BJ (cell line): Measurements from ENCODE around the gene RAI1. TPM values are rescaled to one million over a fixed set of nuclear protein-coding genes. Genes with fewer than 3 reads are reported as not detected.

Source experiments
- CTCF ChIA-PET: fragments of 350-600 bp; formaldehyde crosslinking; extraction: SDS; loops from one replicate; lab custom pipeline; 2021; ENCODE audit warnings: antibody characterized with exemption, inconsistent platforms; lab: Yijun Ruan, JAX
- POLR2A ChIA-PET: fragments of 300-600 bp; sonication (Branson Sonifier 250); formaldehyde crosslinking; extraction: SDS; loops from one replicate; lab custom pipeline; 2021; ENCODE audit warnings: antibody characterized with exemption; lab: Charles Lee
- DNase-seq: peaks from one replicate; pipeline ENCODE4 v3.0.0-alpha.2; 2011; ENCODE audit warnings: low read depth
- H3K27me3 ChIP-seq: 2 replicates; pipeline ENCODE4 v1.6.0; 2011; ENCODE audit warnings: low read length; ENCODE audit not compliant: control insufficient read depth, insufficient read depth
- H3K36me3 ChIP-seq: 2 replicates; pipeline ENCODE4 v1.5.1; 2011; ENCODE audit warnings: low read length; ENCODE audit not compliant: control insufficient read depth, insufficient read depth
- H3K4me3 ChIP-seq: 2 replicates; pipeline ENCODE4 v1.5.1; 2011; ENCODE audit warnings: low read depth, mild to moderate bottlenecking, control low read depth, low read length
- polyA plus RNA-seq: library from polyadenylated mRNA; depleted of rRNA; stranded (reverse); fragments of >200 nt; gene quantifications from 2 replicates; pipeline ENCODE4 v1.2.3, GENCODE V29; 2011
- TF ChIP-seq, protein P1 (sequence below): IDR thresholded peaks from 2 replicates; pipeline ENCODE4 v1.5.1; 2011; ENCODE audit warnings: low read depth, mild to moderate bottlenecking, control low read depth, inconsistent platforms, low read length, moderate library complexity; ENCODE audit not compliant: insufficient read depth

The RAI1 gene
- polyA plus RNA-seq, 1 experiment, result 2.4 TPM

GRCh38 chr17:17681744-17682292, 560 bp downstream of the RAI1 start:
- CTCF ChIA-PET, result interaction anchor here (0.6 to 3.2 kb wide), 16 partner anchors 9 to 324 kb away, joined by 3 to 16 read pairs (median 3); no protein-coding TSS in a partner anchor
- no peak for DNase-seq
- Histone ChIP-seq H3K36me3 (no peaks in the 10 kb centered on the region), H3K27me3 (no peaks in the 10 kb centered on the region), H3K4me3 (peak overlapping the region; percentile 80)
- TF ChIP-seq, protein P1, sequence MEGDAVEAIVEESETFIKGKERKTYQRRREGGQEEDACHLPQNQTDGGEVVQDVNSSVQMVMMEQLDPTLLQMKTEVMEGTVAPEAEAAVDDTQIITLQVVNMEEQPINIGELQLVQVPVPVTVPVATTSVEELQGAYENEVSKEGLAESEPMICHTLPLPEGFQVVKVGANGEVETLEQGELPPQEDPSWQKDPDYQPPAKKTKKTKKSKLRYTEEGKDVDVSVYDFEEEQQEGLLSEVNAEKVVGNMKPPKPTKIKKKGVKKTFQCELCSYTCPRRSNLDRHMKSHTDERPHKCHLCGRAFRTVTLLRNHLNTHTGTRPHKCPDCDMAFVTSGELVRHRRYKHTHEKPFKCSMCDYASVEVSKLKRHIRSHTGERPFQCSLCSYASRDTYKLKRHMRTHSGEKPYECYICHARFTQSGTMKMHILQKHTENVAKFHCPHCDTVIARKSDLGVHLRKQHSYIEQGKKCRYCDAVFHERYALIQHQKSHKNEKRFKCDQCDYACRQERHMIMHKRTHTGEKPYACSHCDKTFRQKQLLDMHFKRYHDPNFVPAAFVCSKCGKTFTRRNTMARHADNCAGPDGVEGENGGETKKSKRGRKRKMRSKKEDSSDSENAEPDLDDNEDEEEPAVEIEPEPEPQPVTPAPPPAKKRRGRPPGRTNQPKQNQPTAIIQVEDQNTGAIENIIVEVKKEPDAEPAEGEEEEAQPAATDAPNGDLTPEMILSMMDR, result 0 out of 2 replicates have a peak, but pooled peaks have one; percentile 12
- POLR2A ChIA-PET, result no interaction called here

DNA sequence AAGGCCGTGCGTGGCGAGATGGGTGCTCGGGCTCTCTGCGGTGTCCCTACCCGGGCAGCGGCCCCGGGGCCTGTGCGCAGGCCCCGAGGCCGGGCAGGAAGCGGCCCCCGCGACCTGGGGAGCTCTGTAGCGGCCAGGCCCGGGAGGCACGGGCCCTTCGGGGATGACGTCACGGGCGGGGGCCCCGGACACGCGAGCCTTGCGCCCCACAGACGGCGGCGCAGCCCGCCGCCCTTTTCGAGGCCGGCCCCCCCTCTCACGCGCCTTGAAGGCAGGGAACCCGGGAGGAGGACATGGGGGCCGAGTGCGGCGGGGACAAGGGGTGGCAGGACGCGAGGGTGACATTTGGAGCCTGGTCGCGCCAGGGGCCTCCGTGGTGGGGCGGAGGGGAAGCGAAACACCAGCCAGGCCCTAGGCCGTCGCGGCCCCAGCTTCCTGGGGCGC, 1.1 kb downstream of the RAI1 start:
- ChIA-PET CTCF (interaction anchor here (0.6 to 3.2 kb wide), 17 partner anchors 9 to 325 kb away, joined by 3 to 16 read pairs (median 3); no protein-coding TSS in a partner anchor), POLR2A (no interaction called here)
- DNase-seq, result no peak
- peak overlapping the region; percentile 80 for H3K4me3 ChIP-seq
- TF ChIP-seq, protein P1, result no peak
- H3K36me3 ChIP-seq, result no peaks in the 10 kb centered on the region
- H3K27me3 ChIP-seq, result no peaks in the 10 kb centered on the region

GRCh38 chr17:17682737-17683680, 1.8 kb downstream of the RAI1 start:
- ChIA-PET POLR2A (no interaction called here), CTCF (interaction anchor here (0.6 to 3.2 kb wide), 16 partner anchors 10 to 355 kb away, joined by 3 to 16 read pairs (median 3); no protein-coding TSS in a partner anchor)
- H3K36me3 ChIP-seq, result no peaks in the 10 kb centered on the region
- peak overlapping the region; percentile 80 for H3K4me3 ChIP-seq
- DNase-seq, result peak; percentile 41
- TF ChIP-seq, protein P1, result no peak
- no peaks in the 10 kb centered on the region for H3K27me3 ChIP-seq

DNA sequence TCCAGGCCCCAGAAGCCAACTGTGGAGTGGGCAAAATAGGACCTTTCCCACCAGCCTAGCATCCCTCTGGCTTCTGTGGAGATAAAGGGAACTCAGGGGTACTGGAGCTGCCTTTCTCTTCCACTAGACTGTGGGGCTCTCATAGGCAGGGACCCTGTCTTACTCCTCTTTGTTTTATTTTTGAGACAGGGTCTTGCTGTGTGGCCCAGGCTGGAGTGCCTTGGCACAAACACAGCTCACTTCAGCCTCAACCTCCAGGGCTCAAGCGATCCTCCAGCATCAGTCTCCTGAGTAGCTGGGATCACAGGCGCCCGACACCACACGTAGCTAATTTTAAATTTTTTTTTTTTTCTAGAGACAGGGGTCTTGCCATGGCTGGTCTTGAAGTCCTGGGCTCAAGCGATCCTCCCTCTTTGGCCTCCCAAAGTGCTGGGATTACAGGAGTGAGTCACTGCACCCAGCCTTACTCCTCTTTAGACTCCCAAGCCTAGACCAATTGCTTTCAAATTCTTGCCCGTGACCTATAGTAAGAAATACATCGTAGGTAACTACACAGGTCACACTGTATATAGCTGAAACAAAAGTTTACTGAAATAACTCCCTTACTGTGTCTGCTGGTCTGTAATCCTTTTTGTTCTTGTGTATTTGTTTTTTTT, 2.6 kb downstream of the RAI1 start:
- ChIA-PET POLR2A (no interaction called here), CTCF (interaction anchor here (0.6 to 1.4 kb wide), 7 partner anchors 23 to 356 kb away, joined by 3 to 7 read pairs (median 3); no protein-coding TSS in a partner anchor)
- no peaks in the 10 kb centered on the region for H3K27me3 ChIP-seq
- TF ChIP-seq, protein P1, result no peak
- no peak for DNase-seq
- no peaks in the 10 kb centered on the region for H3K36me3 ChIP-seq
- H3K4me3 ChIP-seq, result peak overlapping the region; percentile 80
